ENCODE data around the gene FAHD2B.
"Not testable (repeated sequence)": the region's sequence is repeated elsewhere in the genome, so short reads cannot be mapped to it uniquely, and the experiment has no call there.

Gene FAHD2B

GRCh38 chr2:97094772-97095611 lies at the start of gene FAHD2B:
Gene FAHD2B (minus strand): TSS chr2:97094882. CDS start chr2:97091706, 3,176 bp downstream.
- not testable (repeated sequence) for H3K9me3 Mint-ChIP-seq (ENCODE audit: low read depth); H3K4me1 Mint-ChIP-seq (ENCODE audit: low read depth); H3K36me3 Mint-ChIP-seq; H3K27me3 Mint-ChIP-seq; H3K27ac Mint-ChIP-seq
- peak within 1 kb of the TSS; percentile 80 for H3K4me3 Mint-ChIP-seq

- not testable (repeated sequence) for H3K9me3 Mint-ChIP-seq (ENCODE audit: low read depth); H3K36me3 Mint-ChIP-seq; H3K4me3 Mint-ChIP-seq; H3K27me3 Mint-ChIP-seq; H3K27ac Mint-ChIP-seq; H3K4me1 Mint-ChIP-seq (ENCODE audit: low read depth)
Observed at GRCh38 chr2:97144016-97144415, 49.3 kb upstream of the FAHD2B start.

GRCh38 chr2:97129090-97129489 lies 34.4 kb upstream of the FAHD2B start:
- H3K27me3 Mint-ChIP-seq; H3K4me1 Mint-ChIP-seq (ENCODE audit: low read depth); H3K27ac Mint-ChIP-seq; H3K9me3 Mint-ChIP-seq (ENCODE audit: low read depth); H3K4me3 Mint-ChIP-seq: not testable (repeated sequence)
- peaks cover 14% of the 10 kb centered on the region for H3K36me3 Mint-ChIP-seq

- Mint-ChIP-seq H3K4me3 (peak overlapping the region; percentile 99), H3K27ac (peak overlapping the region; percentile 92)
- not testable (repeated sequence) for H3K36me3 Mint-ChIP-seq; H3K4me1 Mint-ChIP-seq (ENCODE audit: low read depth); H3K27me3 Mint-ChIP-seq; H3K9me3 Mint-ChIP-seq (ENCODE audit: low read depth)
Observed at GRCh38 chr2:97113882-97114255, 19.2 kb upstream of the FAHD2B start.

- not testable (repeated sequence) for H3K36me3 Mint-ChIP-seq; H3K27me3 Mint-ChIP-seq; H3K9me3 Mint-ChIP-seq (ENCODE audit: low read depth); H3K4me1 Mint-ChIP-seq (ENCODE audit: low read depth)
- Mint-ChIP-seq H3K27ac (peak within 1 kb of the TSS; percentile 92), H3K4me3 (peak within 1 kb of the TSS; percentile 99)
Observed at GRCh38 chr2:97113050-97113881, 18.6 kb upstream of the FAHD2B start, which contains the start of gene ANKRD36. Gene ANKRD36 (plus strand): TSS chr2:97113153. CDS start chr2:97113740, 587 bp downstream.

- not testable (repeated sequence) for H3K4me1 Mint-ChIP-seq (ENCODE audit: low read depth); H3K27me3 Mint-ChIP-seq; H3K36me3 Mint-ChIP-seq; H3K9me3 Mint-ChIP-seq (ENCODE audit: low read depth)
- H3K27ac Mint-ChIP-seq = peak overlapping the region; percentile 89
- peak overlapping the region; percentile 94 for H3K4me3 Mint-ChIP-seq
Observed at GRCh38 chr2:97112320-97113049, 17.8 kb upstream of the FAHD2B start.

GRCh38 chr2:97111246-97111645 lies 16.6 kb upstream of the FAHD2B start:
- not testable (repeated sequence) for H3K36me3 Mint-ChIP-seq; H3K4me3 Mint-ChIP-seq; H3K9me3 Mint-ChIP-seq (ENCODE audit: low read depth); H3K4me1 Mint-ChIP-seq (ENCODE audit: low read depth); H3K27ac Mint-ChIP-seq; H3K27me3 Mint-ChIP-seq

GRCh38 chr2:97106878-97107277 lies 12.2 kb upstream of the FAHD2B start:
- not testable (repeated sequence) for H3K27me3 Mint-ChIP-seq; H3K9me3 Mint-ChIP-seq (ENCODE audit: low read depth); H3K36me3 Mint-ChIP-seq; H3K4me1 Mint-ChIP-seq (ENCODE audit: low read depth); H3K4me3 Mint-ChIP-seq; H3K27ac Mint-ChIP-seq

GRCh38 chr2:97098786-97099372 lies 4.2 kb upstream of the FAHD2B start:
- H3K27ac Mint-ChIP-seq; H3K4me3 Mint-ChIP-seq; H3K9me3 Mint-ChIP-seq (ENCODE audit: low read depth); H3K4me1 Mint-ChIP-seq (ENCODE audit: low read depth); H3K36me3 Mint-ChIP-seq; H3K27me3 Mint-ChIP-seq: not testable (repeated sequence)

- no peak overlapping the region for H3K27ac Mint-ChIP-seq
Observed at GRCh38 chr2:97095661-97096060, 979 bp upstream of the FAHD2B start.

GRCh38 chr2:97093983-97094771 lies 505 bp downstream of the FAHD2B start:
- not testable (repeated sequence) for H3K9me3 Mint-ChIP-seq (ENCODE audit: low read depth); H3K4me1 Mint-ChIP-seq (ENCODE audit: low read depth); H3K27ac Mint-ChIP-seq; H3K36me3 Mint-ChIP-seq; H3K27me3 Mint-ChIP-seq
- H3K4me3 Mint-ChIP-seq = peak overlapping the region; percentile 60

More at GRCh38 chr2:97095661-97096060, 979 bp upstream of the FAHD2B start:
- H3K36me3 Mint-ChIP-seq = peaks cover 2% of the 10 kb centered on the region
- H3K4me3 Mint-ChIP-seq = peak overlapping the region; percentile 80
- H3K4me1 Mint-ChIP-seq (ENCODE audit: low read depth) = peaks cover 9% of the 10 kb centered on the region
- no peaks in the 10 kb centered on the region for H3K9me3 Mint-ChIP-seq (ENCODE audit: low read depth)
- peaks cover 2% of the 10 kb centered on the region for H3K27me3 Mint-ChIP-seq

- H3K4me1 Mint-ChIP-seq (ENCODE audit: low read depth); H3K36me3 Mint-ChIP-seq; H3K9me3 Mint-ChIP-seq (ENCODE audit: low read depth); H3K27me3 Mint-ChIP-seq; H3K27ac Mint-ChIP-seq; H3K4me3 Mint-ChIP-seq: not testable (repeated sequence)
Observed at GRCh38 chr2:97092946-97093345, 1.7 kb downstream of the FAHD2B start.

GRCh38 chr2:97088706-97089105 lies 6.0 kb downstream of the FAHD2B start:
- H3K27ac Mint-ChIP-seq; H3K36me3 Mint-ChIP-seq; H3K27me3 Mint-ChIP-seq; H3K9me3 Mint-ChIP-seq (ENCODE audit: low read depth); H3K4me1 Mint-ChIP-seq (ENCODE audit: low read depth); H3K4me3 Mint-ChIP-seq: not testable (repeated sequence)

- not testable (repeated sequence) for H3K4me3 Mint-ChIP-seq; H3K27me3 Mint-ChIP-seq; H3K4me1 Mint-ChIP-seq (ENCODE audit: low read depth); H3K36me3 Mint-ChIP-seq; H3K9me3 Mint-ChIP-seq (ENCODE audit: low read depth); H3K27ac Mint-ChIP-seq
Observed at GRCh38 chr2:97085093-97085492, 9.6 kb downstream of the FAHD2B start.
